SH-SY5Y (cell line): ENCODE results near the gene ARHGAP45.

Source experiments
- GATA2 ChIP-seq: IDR thresholded peaks from 2 replicates; pipeline ENCODE4 v1.6.1; 2011; ENCODE audit warnings: mild to moderate bottlenecking, low read depth, low read length
- GATA3 ChIP-seq: IDR thresholded peaks from 2 replicates; pipeline ENCODE4 v1.6.1; 2011; ENCODE audit warnings: low read depth, mild to moderate bottlenecking, low read length, moderate library complexity

DNA sequence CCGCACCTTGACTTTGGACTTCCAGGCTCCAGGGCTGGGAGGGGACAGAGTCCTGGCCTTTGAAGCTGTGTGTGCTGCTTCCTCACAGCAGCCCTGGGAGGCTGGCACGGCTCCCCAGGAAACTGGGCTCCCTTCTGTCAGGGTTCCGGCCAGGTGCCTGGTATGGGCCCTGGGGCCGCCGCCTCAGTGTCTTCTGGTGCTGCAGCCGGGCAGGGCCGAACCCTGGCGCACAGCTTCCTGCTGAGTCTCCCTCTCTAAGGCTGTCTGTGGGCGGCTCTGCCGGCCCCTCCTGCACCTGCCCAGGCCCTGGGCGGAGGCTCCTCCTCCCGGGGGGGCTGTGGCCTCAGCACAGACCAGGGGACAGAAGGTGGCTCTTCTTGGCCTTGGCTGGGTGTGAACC is 69.2 kb downstream of the ARHGAP45 start:
- no peak for TF ChIP-seq GATA2
- no peak for TF ChIP-seq GATA3
